22Rv1 (cell line): Measurements from ENCODE around the gene ADCK1.

ENCODE experiments used
- H3K27ac ChIP-seq: fragments of 450-650 bp; 2 replicates; pipeline ENCODE4 v1.5.1; 2017
- ZFX ChIP-seq: fragments of 450-650 bp; IDR thresholded peaks from 2 replicates; pipeline ENCODE4 v1.6.1; 2017; ENCODE audit warnings: antibody characterized with exemption, borderline replicate concordance
- TF ChIP-seq, protein P1 (sequence below): fragments of 450-650 bp; IDR thresholded peaks from 2 replicates; pipeline ENCODE4 v1.5.1; 2017; ENCODE audit warnings: mild to moderate bottlenecking

Gene ADCK1

DNA sequence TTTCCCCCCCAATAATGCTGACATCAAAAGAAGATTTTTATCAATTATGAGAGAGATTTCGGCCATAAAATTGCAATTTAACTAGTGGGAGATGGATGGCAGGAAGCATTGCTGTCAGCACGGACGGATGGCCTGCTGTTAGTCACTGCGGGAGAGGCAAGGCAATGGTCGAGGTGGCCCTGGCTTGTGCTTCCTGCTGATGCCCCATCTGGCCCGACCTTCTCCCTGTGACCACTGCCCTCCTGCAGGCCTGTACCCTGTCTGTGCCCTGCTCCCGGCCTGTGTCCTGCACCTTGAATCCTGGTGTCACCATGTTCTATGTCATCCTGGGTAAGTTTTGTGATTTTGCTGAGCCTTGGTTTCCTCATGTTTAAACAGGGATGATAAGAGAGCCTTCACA lies 67.6 kb downstream of the ADCK1 start:
- no peak overlapping the region for H3K27ac ChIP-seq
- no peak for TF ChIP-seq ZFX
- TF ChIP-seq, protein P1, sequence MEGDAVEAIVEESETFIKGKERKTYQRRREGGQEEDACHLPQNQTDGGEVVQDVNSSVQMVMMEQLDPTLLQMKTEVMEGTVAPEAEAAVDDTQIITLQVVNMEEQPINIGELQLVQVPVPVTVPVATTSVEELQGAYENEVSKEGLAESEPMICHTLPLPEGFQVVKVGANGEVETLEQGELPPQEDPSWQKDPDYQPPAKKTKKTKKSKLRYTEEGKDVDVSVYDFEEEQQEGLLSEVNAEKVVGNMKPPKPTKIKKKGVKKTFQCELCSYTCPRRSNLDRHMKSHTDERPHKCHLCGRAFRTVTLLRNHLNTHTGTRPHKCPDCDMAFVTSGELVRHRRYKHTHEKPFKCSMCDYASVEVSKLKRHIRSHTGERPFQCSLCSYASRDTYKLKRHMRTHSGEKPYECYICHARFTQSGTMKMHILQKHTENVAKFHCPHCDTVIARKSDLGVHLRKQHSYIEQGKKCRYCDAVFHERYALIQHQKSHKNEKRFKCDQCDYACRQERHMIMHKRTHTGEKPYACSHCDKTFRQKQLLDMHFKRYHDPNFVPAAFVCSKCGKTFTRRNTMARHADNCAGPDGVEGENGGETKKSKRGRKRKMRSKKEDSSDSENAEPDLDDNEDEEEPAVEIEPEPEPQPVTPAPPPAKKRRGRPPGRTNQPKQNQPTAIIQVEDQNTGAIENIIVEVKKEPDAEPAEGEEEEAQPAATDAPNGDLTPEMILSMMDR: no peak

DNA sequence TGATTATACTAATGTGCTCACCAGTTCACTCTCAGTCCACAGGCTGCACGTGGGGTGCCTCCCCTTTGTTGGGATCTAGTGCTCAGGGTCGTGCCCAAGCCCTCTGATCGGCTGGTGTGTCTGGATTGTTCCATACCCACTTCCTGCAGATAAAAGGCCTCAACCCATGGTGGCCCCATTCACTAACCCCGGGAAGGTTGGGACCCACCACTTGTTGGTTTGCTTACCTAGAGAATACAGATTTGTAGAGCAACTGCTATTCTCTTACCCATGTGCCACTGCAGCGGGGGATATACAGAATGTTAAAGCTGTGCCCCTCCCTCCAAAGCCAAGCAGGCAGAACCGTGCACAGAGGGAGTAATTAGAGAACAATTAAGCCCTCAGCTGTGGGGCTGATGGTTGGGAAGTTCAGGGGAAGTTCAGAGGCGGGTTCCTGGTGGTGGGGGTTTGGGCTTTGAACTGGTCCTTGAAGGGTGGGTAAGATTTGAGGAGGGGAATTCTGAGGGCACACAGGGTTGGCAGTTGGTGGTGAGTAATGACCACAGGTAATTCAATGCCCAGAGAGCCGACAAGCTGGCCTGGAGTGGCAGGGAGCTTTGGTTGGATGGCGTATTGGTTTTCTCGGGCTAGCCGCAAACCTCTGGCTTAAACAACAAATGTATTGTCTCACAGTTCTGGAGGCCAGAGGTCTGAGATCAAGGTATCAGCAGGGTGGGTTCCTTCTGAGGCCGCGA lies 68.8 kb downstream of the ADCK1 start:
- no peak overlapping the region for H3K27ac ChIP-seq
- TF ChIP-seq ZFX: no peak
- TF ChIP-seq, protein P1: no peak

DNA sequence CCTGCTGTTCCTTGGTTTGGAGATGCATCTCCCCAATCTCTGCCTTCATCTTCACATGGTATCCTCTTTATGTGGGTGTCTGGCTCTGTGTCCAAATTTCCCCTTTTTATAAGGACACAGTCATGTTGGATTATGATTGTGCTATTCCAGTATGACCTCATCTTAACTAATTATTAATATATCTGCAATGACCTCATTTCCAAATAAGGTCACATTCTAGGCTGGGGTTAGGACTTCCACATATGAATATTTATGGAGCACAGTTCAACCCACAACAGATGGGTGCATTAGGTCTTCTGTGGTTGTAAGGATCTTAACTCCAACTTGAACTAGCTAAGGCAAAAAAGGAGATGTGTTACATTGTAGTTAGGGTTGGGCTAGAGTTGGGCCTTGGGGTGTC lies 69.4 kb downstream of the ADCK1 start:
- no peak for TF ChIP-seq ZFX
- TF ChIP-seq, protein P1: no peak
- no peak overlapping the region for H3K27ac ChIP-seq

DNA sequence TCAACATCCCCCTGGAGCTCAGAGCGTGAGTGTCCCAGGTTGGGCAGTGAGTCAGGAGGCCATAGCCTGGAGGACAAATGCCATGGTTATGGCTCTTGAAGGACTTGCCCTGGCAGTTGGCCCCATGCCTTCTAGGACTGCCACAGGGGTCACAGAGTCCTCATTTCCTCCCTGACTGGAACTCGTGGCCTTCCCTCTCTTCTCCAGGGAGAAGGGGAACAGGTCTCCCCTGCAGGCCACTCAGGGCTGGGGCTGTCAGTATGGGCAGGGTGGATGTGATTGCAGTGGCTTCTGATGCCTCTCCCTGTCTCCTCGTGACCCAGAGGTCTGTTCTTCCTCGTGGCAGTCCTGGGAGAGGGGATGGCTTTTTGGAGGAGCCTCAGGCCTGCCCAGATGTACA lies 70.7 kb downstream of the ADCK1 start:
- H3K27ac ChIP-seq: no peak overlapping the region
- no peak for TF ChIP-seq ZFX
- TF ChIP-seq, protein P1: no peak

DNA sequence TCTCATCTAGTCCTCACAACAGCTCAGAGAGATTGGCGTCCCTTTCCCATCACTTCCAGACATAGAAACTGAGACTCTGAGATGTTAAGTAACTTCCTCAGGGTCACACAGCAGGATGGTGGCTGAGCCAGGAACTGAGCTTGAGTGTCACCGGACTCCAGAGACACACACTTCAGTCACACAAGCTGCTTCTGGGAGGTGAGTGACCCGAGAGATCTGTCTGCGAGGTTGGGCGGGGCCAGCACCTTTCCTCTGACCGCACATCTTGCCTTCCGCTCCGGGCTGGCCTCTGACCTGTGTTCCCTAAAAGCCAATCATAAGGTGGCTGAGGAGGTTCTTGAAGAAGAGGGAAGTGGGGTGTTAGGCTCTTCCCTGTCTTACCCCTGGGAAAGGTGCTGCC lies 72.2 kb downstream of the ADCK1 start:
- no peak overlapping the region for H3K27ac ChIP-seq
- TF ChIP-seq, protein P1: no peak
- no peak for TF ChIP-seq ZFX

DNA sequence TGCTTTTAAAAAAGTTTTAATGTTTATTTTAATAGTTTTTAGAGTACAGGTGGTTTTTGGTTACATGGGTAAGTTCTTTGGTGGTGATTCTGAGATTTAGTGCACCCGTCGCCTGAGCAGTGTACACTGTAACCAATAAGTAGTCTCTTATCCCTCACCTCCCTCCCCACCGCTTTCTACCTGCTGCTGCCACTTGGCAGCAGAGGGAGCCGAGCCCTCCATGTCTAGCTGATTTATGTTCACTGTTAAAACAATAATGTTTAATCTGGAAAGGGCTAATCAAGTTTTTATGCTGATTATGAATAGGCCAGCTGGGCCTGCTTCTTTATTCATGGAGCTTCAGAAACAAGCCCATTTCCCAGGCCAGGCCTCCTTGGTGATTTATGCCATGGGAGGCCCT lies 73.1 kb downstream of the ADCK1 start:
- H3K27ac ChIP-seq: no peak overlapping the region
- TF ChIP-seq, protein P1: no peak
- no peak for TF ChIP-seq ZFX

DNA sequence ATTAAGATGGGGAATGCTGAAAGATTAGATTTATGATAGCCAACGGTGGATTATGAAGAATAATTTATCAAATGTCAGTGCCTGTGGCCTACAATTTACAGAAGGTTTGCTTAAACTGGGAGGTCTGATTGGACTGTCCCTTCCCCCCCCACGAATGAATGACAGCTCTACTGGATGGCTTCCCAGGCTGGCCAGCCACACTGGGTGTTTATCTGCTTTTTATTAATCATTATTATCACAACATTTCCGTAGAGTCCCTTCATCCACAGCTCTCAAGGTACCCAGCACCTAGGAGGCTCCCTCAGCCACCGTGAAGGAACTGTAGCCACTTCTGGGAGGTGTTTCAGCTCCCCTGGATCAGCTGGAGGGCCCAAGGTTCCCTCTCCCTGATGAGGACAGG lies 78.9 kb downstream of the ADCK1 start:
- H3K27ac ChIP-seq: no peak overlapping the region
- TF ChIP-seq, protein P1: no peak
- no peak for TF ChIP-seq ZFX
